ENCODE data around the gene KCTD13. TPM values are rescaled to one million over a fixed set of nuclear protein-coding genes. Genes with fewer than 3 reads are reported as not detected.

The KCTD13 gene
- total RNA-seq, 1 donor from 2014 or later = 44.4 TPM

- intact Hi-C loops (cut with micrococcal nuclease) = no loop called here
- ChIA-PET POLR2A (interaction anchor here (3.0 kb wide), 1 partner anchor 9 kb away, joined by 10 read pairs; the partner anchor contains the start of gene KCTD13), CTCF (no interaction called here)
- TF ChIP-seq CTCF (IDR thresholded peaks at IDR 0.05) = no peak
- H3K36me3 Mint-ChIP-seq (ENCODE audit: low read depth) = peaks cover 67% of the 10 kb centered on the region
- H3K4me1 Mint-ChIP-seq = peaks cover 3% of the 10 kb centered on the region
- ATAC-seq (ENCODE audit: low read depth) (no peak), DNase-seq (no peak)
- no peaks in the 10 kb centered on the region for H3K27me3 Mint-ChIP-seq
- no peak overlapping the region for H3K4me3 Mint-ChIP-seq
- H3K9me3 Mint-ChIP-seq = no peaks in the 10 kb centered on the region
- H3K27ac Mint-ChIP-seq = no peak overlapping the region
Observed at GRCh38 chr16:29916979-29917378, 9.0 kb downstream of the KCTD13 start.

DNA sequence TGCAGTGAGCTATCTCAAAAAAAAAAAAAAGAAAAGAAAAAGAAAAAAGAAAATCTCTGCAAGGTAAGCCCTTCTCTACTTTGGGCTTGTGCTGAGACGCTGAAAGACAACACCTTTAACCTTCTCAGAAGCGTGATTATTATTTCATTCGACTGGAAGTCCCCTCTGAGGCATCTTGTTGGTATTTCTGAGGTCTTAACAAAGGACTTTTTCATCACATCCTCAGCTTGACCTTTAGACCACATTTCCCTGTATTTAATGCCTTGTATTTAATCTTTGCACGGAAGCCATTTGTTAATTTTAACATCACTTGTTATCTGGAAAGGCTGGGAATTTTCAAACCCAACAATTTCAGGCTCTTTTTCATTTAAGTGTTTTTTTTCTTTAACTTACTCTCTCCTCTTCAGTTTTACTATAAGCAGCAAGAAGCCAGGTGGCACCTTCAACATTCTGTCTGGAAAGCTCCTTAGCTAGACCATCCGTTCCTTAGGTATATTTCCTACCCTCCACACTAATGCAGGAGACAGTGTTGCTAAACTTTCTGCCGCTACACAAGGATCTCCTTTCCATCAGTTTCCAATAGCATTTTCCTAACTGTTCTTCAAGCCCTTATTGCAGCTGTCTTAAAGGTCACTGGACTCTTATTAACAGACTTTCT is 10.3 kb downstream of the KCTD13 start:
- peaks cover 56% of the 10 kb centered on the region for H3K36me3 Mint-ChIP-seq (ENCODE audit: low read depth)
- ATAC-seq (ENCODE audit: low read depth) (no peak), DNase-seq (no peak)
- ChIA-PET CTCF (no interaction called here), POLR2A (interaction anchor here (3.0 kb wide), 1 partner anchor 10 kb away, joined by 10 read pairs; the partner anchor contains the start of gene KCTD13)
- H3K27me3 Mint-ChIP-seq = no peaks in the 10 kb centered on the region
- no peak overlapping the region for H3K27ac Mint-ChIP-seq
- no peak overlapping the region for H3K4me3 Mint-ChIP-seq
- H3K4me1 Mint-ChIP-seq = peaks cover 3% of the 10 kb centered on the region
- no peaks in the 10 kb centered on the region for H3K9me3 Mint-ChIP-seq
- intact Hi-C loops (cut with micrococcal nuclease) = no loop called here
- TF ChIP-seq CTCF (IDR thresholded peaks at IDR 0.05) = no peak

- Mint-ChIP-seq H3K36me3 (ENCODE audit: low read depth) (peaks cover 40% of the 10 kb centered on the region), H3K27me3 (no peaks in the 10 kb centered on the region), H3K27ac (no peak overlapping the region), H3K4me1 (no peaks in the 10 kb centered on the region), H3K9me3 (no peaks in the 10 kb centered on the region), H3K4me3 (no peak overlapping the region)
- no peak for TF ChIP-seq CTCF (IDR thresholded peaks at IDR 0.05)
- DNase-seq (no peak), ATAC-seq (ENCODE audit: low read depth) (no peak)
- POLR2A ChIA-PET = no interaction called here
- intact Hi-C loops (cut with micrococcal nuclease) = no loop called here
- CTCF ChIA-PET = no interaction called here
Observed at GRCh38 chr16:29913514-29913913, 12.5 kb downstream of the KCTD13 start.

- H3K27ac Mint-ChIP-seq = no peak overlapping the region
- ChIA-PET POLR2A (no interaction called here), CTCF (no interaction called here)
- H3K4me3 Mint-ChIP-seq = no peak overlapping the region
- H3K36me3 Mint-ChIP-seq (ENCODE audit: low read depth) = peaks cover 40% of the 10 kb centered on the region
- ATAC-seq (ENCODE audit: low read depth) = no peak
- no peaks in the 10 kb centered on the region for H3K4me1 Mint-ChIP-seq
- no peaks in the 10 kb centered on the region for H3K9me3 Mint-ChIP-seq
- TF ChIP-seq CTCF (IDR thresholded peaks at IDR 0.05) = no peak
- H3K27me3 Mint-ChIP-seq = no peaks in the 10 kb centered on the region
- intact Hi-C loops (cut with micrococcal nuclease) = no loop called here
- DNase-seq = no peak
Observed at GRCh38 chr16:29912087-29912486, 13.9 kb downstream of the KCTD13 start.

- no peak overlapping the region for H3K4me3 Mint-ChIP-seq
- H3K4me1 Mint-ChIP-seq = no peaks in the 10 kb centered on the region
- no peaks in the 10 kb centered on the region for H3K27me3 Mint-ChIP-seq
- H3K9me3 Mint-ChIP-seq = no peaks in the 10 kb centered on the region
- no peak for ATAC-seq (ENCODE audit: low read depth)
- intact Hi-C loops (cut with micrococcal nuclease) = no loop called here
- no peak overlapping the region for H3K27ac Mint-ChIP-seq
- ChIA-PET POLR2A (no interaction called here), CTCF (no interaction called here)
- TF ChIP-seq CTCF (IDR thresholded peaks at IDR 0.05) = no peak
- H3K36me3 Mint-ChIP-seq (ENCODE audit: low read depth) = peaks cover 36% of the 10 kb centered on the region
- no peak for DNase-seq
Observed at GRCh38 chr16:29911676-29912010, 14.4 kb downstream of the KCTD13 start.
